ENCODE data around the gene GABARAPL2.

GABARAPL2 gene

DNA sequence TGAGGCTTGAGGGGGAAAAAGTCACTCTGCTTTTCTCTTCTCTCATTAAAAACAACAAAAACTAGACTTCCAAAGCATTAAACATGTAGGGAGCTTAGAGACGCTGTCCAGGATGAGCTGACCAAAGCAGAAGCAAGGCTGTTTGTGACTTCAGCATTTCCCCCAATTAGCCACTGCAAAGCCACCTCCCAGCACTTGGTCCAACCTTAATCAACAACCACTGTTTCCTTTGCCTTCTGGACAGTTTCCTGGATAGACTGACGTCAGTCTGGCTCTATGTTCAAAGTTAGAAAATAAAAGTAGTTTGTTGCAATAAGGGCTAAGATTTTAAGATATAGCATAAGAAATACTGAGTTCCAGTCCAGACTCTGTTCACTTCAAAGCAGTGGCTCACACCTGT lies 13.2 kb upstream of the GABARAPL2 start:
- DNase-seq: peak in 2 of 56 donors; percentile 18 to 23

DNA sequence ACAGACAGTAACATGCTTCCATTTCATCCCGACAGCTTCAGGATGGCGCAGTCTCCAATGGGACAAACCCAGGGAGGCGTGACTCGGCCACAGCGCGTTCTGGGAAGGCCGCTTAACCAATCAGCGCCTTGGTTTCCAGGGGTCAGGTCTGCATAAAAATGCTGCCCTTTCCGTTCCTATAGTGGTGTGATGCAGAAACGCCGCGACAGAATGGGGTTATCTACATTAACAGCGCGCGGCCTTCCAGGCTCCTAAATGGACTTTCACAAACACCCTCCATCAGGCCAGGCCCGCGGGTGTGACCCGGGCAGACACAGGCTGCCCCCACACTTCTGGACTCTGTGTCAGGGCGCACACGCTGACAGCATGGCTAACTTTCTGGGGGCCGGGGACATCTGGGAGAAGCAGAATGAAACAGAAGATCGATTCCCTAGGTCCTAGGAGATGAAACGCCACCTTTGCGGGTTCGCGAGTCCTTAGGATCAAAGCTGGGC lies 10.9 kb upstream of the GABARAPL2 start:
- peak in 55 of 56 donors; percentile 22 to 90 (median 72) for DNase-seq

DNA sequence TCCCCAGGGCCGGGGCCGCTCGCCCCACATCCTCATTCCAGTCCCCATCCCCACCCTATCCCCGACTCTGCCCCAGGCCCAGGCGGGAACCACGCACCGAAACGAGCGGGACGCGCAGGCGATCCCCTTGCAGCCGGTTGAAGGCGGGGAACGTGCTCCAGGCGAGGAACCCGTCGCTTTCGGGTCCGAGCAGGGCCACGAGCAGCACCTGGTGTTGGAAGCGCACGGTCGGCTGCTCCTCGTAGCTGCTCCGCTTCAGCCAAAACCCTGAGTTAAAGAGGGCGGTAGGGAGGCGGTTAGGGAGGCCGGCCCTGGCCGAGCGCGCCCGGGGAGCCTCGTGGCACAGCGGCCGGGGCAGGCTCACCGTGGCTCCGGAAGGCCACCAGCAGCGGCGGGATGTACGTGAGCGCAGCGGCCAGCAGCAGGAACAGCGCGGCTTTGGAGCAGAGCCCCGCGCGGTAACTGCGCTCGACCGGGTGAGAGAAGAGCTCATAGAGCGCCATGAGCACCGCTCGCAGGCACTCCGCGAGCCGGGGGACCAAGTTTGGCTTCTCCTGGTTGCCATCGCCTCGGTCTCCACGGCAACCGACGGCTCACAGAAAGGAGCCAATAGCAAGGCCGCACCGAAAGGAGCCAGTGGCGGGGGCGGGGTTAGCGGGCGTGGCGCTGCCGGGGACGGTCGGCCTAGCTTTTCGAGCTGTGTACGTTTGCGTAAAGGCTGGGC lies 10.3 kb upstream of the GABARAPL2 start, which contains the start of gene TMEM231:
Gene TMEM231, minus strand, starts transcription at position 546 of the 724 bp plus-strand sequence. Its CDS starts 43 bp downstream, at position 503.
- peak; percentile 72 to 98 (median 93) for DNase-seq

DNA sequence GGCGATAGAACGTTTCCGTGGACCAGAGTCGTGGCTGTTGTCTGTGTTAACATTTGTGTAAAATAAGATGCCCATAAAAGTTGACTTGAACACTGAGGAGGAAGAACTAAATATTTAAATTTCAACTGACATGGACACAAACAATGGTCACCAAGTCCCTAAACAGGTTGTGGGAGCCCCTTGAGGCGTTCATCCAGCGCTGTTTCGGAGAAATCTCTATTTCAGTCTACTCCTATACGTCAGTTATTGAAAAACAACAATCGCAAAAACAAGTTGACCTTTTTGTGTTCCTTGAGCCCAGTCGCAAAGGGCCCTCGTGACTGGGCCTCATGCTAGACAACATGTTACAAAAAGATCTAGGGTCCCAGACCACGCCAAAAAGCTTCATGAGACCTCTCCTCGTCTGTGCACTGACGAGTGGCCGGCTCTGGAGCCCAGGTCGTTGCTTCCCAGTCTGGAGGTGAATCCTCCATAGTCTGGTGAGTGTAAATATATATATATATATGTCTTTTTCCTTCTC lies 9.7 kb upstream of the GABARAPL2 start:
- DNase-seq: peak in 1 of 56 donors; percentile 36

DNA sequence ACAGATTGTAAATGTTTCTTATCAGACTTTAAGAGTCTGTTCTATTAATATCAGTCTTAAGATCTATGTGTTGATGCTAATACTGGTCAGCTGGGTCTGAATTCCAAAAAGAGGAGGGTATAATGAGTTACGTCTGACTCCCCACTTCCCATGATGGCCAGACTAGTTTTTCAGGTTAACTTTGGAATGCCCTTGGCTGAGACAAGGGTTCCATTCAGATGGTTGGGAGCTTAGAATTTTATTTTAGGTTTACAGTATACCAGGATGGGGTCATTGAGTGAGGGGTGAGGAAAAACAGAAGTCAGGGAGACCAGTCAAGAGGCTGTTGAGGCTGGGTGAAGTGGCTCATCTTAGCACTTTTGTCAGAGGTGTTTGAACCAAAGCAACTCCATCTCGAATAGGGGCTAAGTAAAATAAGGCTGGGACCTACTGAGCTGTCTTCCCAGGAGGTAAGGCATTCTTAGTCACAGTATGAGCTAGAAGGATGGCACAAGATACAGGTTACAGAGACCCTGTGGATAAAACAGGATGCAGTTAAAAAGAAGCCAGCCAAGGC lies 7.3 kb upstream of the GABARAPL2 start:
- DNase-seq: no peak

DNA sequence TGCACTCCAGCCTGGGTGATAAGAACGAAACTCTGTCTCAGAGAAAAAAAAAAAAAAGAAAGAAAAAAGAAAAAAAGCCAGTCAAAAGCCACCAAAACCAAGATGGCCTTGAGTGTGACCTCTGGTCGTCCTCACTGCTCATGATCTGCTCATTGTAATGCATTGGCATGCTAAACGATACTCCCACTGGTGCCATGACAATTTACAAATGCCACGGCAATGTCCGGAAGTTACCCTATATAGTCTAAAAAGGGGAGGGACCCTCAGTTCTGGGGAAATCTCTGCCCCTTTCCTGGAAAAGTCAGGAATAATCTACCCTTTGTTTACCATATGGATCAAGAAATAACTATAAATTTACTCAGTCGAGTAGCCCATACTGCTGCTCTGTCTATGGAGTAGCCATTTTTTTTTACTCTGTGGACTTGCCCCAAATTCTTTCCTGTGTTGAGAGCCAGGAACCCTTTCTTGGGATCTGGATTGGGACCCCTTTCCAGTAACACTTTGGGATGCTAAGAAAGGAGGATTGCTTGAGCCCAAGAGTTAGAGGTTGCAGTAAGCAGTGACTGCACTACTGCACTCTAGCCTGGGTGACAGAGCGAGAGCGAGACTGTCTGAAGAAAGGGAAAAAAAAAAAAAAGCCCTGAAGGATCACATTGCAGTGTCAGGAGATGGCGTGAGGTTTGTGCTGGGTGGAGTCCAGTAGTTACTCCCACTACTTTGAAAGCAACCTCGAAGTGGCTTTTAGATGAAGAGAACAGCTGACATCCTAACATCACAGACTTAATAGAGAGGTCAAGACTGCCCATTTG lies 6.4 kb upstream of the GABARAPL2 start:
- DNase-seq: no peak

DNA sequence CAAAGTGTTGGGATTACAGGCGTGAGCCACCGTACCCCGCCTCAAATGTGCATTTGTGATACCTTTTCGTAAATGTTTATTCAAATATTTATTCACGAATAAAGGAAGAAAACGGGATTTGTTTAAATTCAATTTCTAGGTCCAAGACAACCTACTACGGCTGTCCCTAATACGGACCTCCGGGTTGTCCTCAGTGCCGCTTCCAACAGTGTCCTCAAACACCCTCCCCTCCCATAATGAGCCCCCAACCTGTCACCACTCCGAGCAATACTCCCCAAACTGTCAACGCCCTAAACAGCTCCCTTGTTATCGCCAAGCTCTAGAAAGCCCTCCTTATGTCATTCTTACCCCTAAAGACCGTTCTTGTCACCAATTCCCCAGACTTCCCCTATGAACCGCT lies 539 bp upstream of the GABARAPL2 start:
- no peak for DNase-seq

DNA sequence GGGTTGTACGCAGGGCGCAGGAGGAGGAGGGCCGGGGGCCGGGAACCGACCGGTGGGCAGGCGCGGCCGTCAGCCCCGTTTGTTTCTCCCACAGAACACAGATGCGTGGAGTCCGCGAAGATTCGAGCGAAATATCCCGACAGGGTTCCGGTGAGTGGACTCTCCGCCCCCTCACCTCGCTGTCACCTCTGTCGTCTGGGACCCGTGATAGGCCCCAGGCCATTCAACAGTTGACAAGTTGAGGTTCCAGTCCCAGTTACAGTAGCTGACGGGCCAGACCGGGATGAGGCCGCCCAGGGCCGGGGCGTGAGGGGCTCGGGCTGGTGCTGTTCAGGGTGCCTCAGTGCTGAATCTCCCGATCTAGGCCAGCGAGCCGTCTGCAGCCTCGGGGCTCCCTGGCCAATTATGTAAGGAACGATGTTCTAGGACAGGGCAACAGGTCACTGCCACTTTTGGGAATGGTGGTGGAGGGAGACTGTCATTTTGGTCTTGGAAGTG lies 628 bp downstream of the GABARAPL2 start:
- peak in 1 of 56 donors; percentile 42 for DNase-seq

DNA sequence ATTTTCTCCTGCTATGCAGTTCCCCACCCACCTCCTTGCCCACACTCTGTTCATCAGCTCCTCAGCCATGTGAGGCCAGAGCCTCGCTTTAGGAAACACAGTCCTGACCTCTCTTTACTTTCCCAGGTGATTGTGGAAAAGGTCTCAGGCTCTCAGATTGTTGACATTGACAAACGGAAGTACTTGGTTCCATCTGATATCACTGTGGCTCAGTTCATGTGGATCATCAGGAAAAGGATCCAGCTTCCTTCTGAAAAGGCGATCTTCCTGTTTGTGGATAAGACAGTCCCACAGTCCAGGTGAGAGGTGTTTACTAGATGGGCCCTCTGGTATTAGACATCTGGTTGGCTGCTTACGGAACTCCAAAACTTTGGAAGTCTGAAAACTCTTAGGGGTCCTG lies 1.7 kb downstream of the GABARAPL2 start:
- DNase-seq: no peak

DNA sequence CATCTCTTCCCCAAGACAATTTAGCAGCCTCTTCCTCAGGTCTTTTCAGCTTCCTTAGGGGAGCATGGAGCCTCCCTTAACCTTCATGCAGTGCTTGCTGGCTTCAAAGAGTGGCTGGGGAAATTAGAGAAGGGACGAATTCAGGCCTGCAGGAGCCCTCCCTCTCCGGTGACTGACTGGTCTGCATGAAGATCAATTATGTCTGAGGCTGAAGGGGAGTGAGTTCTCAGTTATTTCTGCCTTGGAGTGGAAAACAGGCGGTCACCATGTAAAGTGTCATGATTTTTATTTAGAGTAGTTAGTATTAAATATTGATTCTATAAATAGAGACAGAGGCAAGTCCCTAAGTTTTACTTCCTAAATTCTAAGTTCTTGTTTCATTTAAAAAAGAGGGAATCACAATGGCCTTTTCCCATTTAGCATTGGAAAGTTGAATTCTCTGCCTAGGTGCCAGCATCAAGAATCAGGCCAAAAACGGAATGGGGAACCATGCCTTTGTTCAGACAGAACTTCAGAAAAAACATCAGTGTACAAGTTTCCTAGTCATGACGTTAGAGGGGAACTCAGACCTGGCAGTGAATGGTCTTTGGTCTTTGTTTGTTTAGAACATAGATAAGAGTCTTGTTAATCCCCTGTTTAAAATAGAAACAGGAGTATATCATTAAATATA lies 4.4 kb downstream of the GABARAPL2 start:
- DNase-seq: no peak

DNA sequence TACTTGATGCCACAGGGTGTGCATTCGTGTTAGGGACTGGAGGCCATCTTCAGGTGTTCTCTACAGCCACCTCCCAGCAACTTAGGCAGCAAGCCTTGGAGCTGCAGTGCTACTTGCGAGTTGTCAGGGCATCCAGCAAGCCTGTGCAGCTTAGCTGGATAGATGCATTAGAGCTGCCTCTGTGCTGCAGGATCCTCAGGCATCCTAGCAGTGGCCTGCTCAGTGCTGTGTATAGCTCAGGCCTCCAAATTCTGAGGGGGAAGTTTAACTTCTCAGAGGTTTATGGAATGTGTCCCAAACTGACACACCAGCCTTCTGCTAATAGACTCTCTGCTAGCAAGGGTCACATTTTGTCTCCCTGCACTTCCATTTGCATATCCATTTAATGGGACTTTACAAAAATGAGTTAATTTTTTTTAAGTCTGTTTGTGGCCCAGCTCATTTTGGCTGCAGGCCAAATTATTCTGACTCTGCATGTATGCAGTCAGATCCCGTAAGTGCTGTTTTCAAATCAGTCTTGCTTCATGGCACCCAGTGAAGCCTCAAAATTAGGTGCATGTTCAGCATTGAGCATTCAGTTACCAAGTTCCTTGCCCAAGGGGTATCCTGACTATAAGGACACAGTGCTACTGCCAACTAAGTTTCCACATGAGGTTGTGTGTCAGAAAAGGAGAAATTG lies 6.8 kb downstream of the GABARAPL2 start:
- peak in 1 of 56 donors; percentile 15 for DNase-seq

DNA sequence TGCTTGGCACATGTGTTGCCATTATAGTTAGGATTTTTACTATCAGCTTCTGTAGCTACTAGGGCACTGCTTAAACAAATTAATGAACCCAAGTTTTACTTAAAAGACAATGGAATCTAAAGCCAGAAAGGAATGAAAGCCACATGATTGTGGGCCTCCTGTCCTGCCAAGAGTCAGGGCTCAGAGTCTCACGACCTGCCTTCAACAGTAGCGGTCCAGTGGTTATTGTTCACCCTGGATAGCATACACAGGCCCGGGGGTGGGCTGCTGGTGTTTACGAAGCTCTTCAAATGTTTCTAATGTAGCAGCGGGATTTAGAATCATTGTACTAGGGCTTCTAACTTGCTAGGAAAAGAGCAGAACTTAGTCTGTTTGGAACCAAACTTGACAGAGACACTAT lies 7.8 kb downstream of the GABARAPL2 start:
- DNase-seq: no peak

DNA sequence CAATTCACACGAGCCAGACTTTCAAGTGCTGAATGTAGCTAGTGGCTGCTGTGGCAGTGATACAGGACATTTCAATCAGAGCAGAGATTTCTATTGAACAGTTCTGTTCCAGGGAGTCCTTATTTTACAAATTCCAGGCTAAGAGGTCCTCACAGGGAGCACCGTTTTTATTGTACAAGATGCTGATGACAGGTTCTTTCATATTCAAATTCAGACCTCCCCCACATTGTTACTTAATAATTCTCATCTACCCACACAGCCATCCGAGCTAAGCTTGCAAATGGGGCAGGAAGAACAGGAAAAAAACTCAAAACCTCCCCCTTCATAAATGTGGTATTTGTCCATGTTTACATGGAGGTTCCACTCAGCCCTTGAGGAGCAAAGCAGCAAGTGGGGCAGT lies 9.8 kb downstream of the GABARAPL2 start:
- DNase-seq: no peak

DNA sequence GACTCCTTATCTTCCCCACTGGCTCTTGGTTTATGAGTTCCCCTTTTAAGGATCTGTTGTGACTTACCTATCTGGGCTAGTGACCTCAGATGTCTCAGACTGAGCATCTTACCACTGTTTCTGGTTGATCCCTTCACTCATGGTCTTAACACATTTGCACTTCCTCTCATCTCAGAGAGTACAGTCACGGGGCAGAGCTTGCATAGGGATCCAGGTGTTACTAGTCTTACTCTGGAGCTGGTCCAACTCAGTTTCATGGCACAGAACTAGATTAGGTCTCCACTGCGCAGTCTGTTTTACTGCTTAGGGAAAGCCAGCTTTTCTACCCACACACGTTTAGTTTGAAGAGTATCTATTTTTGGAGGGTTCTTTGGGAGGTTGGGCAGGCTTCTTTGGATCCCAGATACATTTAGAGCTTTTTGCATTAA lies 10.2 kb downstream of the GABARAPL2 start:
- peak in 9 of 56 donors; percentile 10 to 50 (median 24) for DNase-seq

DNA sequence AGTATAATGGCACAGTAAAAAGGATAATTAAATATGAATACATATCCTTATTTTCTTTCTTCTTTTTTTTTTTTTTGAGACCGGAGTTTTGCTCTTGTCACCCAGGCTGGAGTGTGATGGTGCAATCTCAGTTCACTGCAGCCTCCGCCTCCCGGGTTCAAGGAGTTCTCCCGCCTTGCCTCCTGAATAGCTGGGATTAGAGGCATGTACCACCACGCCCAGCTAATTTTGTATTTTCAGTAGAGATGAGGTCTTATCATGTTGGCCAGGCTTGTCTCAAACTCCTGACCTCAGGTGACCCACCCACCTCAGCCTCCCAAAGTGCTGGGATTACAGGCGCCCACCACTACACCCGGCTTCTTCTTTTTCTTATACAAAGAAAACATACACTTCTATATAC lies 12.0 kb downstream of the GABARAPL2 start:
- DNase-seq: no peak

DNA sequence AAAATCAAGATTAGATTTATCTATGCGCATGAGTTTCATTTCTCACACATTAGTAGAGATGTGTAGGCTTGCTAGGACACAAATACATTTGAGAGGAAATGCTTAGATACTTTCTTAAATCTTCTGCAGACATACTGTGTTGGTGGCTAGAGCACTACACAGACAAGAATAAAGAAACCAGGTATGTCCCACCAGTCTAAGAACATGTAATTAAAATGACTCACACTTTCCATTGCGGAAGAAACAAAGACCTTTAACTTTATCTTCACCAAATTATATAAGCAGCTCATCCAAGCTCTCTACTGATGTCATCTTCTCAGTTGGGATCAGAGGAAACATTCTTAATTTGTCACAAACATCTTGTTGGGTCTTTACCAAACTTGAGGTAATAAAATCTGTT lies 12.5 kb downstream of the GABARAPL2 start:
- no peak for DNase-seq

DNA sequence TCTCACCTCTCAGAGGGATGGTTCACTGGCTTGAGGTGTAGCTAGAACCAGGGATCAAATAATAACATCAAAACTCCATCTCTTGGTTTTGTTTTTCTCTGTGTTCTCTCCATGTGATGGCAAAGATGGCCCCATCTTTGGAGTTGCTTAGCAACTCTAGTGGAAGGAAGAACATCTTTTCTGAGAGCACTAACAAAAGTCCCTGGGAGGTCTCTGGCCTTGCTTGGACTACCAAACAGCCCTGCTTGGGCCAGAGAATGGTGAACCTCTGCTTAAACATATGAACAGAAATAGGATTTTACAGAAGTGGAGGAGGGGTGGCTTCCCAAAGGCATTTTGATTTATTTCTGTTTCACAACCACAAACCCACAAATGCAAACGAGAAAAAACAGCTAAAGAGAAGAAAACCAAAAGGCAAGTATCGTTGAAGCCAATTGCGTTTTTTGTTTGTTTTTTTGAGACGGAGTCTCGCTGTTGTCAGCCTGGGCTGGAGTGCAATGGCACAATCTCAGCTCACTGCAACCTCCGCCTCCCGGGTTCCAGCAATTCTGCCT lies 13.2 kb downstream of the GABARAPL2 start:
- DNase-seq: no peak

DNA sequence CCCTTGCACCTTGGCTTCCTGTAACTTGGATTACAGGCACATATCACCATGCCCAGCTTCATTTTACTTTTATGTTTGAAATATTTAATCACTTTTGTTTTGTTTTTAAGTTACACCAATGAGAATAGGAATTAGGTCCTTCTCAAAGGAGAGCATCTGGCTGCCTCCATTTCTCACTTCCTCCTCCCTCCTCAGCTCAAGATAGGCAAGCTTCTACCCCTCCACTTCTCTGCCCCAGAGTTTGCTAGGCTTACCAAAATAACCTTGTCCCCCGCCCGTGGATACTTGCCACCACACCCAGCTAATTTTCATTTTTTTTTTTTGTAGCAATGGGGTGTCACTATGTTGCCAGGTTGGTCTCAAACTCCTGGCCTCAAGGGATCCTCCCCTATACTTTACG lies 17.9 kb downstream of the GABARAPL2 start:
- DNase-seq: no peak

DNA sequence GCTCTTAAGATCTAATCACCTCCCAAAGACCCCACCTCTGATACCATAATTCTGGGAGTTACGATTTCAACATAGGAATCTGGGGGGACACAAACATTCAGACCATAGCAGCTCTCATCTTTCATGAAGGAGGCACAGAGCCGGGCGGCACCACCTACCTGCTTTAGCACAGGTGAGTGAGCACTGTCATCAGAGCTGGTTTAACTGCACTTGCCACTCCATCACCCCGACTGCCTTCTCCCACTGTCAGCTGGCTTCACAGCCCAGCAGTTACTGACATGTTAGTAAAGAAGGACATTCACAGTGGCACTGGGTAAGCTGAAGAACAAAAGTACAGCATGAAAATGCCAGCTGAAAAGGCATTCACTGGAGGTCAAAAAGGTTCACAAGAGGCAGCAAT lies 22.5 kb downstream of the GABARAPL2 start:
- no peak for DNase-seq

DNA sequence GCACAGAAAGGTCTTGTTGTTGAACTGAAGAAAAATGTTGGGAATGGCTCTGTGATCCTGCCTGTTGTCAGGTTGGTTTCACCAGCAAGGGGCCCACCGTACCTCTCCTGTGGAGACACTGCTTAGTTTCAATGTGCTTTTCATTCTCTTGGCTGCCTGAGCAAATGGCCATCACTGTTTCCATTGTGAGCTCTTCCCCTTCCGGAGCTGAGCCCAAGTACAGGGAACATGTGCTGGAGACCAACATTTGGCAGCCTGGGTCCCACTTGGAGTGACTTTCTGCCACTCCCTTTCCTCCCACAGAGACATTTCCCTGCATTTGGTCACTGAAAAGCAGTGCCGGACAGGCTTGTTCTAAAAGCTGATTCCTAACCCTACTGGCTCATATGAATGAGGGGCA lies 23.1 kb downstream of the GABARAPL2 start:
- DNase-seq: peak in 6 of 56 donors; percentile 6 to 31 (median 19)
